K562 (cell line): Measurements from ENCODE around the gene ZCCHC3. TPM values are rescaled to one million over a fixed set of nuclear protein-coding genes. Genes with fewer than 3 reads are reported as not detected.
A peak's percentile ranks its signal among the peaks of the same experiment; 100 is the strongest.

Experiments used
- DIDO1 ChIP-seq: fragments of 450-650 bp; IDR thresholded peaks from 2 replicates; pipeline ENCODE4 v1.6.1; 2016; ENCODE audit warnings: low read depth, missing biosample characterization, missing genetic modification characterization
- E2F3 ChIP-seq: fragments of 250-450 bp; sonication (Bioruptor Pico); IDR thresholded peaks from 2 replicates; pipeline ENCODE4 v1.4.0; 2020; ENCODE audit warnings: mild to moderate bottlenecking
- FIP1L1 ChIP-seq: fragments of 200-400 bp; formaldehyde crosslinking; IDR thresholded peaks from 2 replicates; pipeline ENCODE4 v1.6.1; 2018; ENCODE audit warnings: mild to moderate bottlenecking, low read depth, low read length; ENCODE audit not compliant: poor library complexity, severe bottlenecking
- MAZ ChIP-seq, 2 experiments: fragments of 450-650 bp in 1 of 2; sonication (generic) in 1 of 2; formaldehyde crosslinking; IDR thresholded peaks in 1 of 2; conservative IDR thresholded peaks in 1 of 2; 2 replicates each; pipeline versions ENCODE4 v1.4.0 to v1.5.0; 2020; ENCODE audit warnings: mild to moderate bottlenecking in 1 of 2, missing genetic modification reagents in 1 of 2
- SMARCC2 ChIP-seq: fragments of 450-650 bp; IDR thresholded peaks from 2 replicates; pipeline ENCODE4 v1.6.1; 2017; ENCODE audit warnings: antibody characterized with exemption, moderate library complexity, mild to moderate bottlenecking, low read depth
- ZNF133 ChIP-seq: fragments of 250-450 bp; sonication (Bioruptor Pico); IDR thresholded peaks from 2 replicates; pipeline ENCODE4 v1.4.0; 2020; ENCODE audit warnings: mild to moderate bottlenecking
- ZNF639 ChIP-seq, 2 experiments: fragments of 200-800 bp in 1 of 2; sonication (Bioruptor generic) in 1 of 2; sonication (generic) in 1 of 2; formaldehyde crosslinking in 1 of 2; IDR thresholded peaks in 1 of 2; conservative IDR thresholded peaks in 1 of 2; 2 replicates each; pipeline versions ENCODE4 v1.5.0 to v1.6.1; 2016 to 2020; ENCODE audit warnings: missing compliant biosample characterization in 1 of 2, missing genetic modification characterization in 1 of 2, missing genetic modification reagents in 1 of 2
- polyA plus RNA-seq, 8 experiments: library from polyadenylated mRNA; depleted of rRNA in 4 of 8; stranded (reverse) in 5 of 8; unstranded in 3 of 8; fragments of >200 nt; fragmentation: Nextera tagmentation in 2 of 8; fragmentation: Illumina TruSeq in 1 of 8; extraction: Ambion mirVana in 2 of 8; extraction: Trizol in 1 of 8; gene quantifications; 2 replicates each; pipeline versions ENCODE4 v1.2.1 to v1.2.3, GENCODE V29; 2011 to 2014; ENCODE audit warnings: inconsistent platforms in 1 of 8, missing spikeins in 1 of 8
- total RNA-seq, 7 experiments: library from RNA; depleted of rRNA in 6 of 7; stranded (reverse); fragments of >200 nt in 6 of 7; fragmentation: Illumina TruSeq in 2 of 7; extraction: Trizol in 2 of 7; gene quantifications; 2 replicates each; pipeline versions ENCODE4 v1.2.1 to v1.2.3, GENCODE V29; 2011 to 2021; ENCODE audit warnings: low replicate concordance in 1 of 7
- TF ChIP-seq, protein P1 (sequence below): fragments of 450-650 bp; IDR thresholded peaks from 2 replicates; pipeline ENCODE4 v1.6.1; 2018; ENCODE audit not compliant: partially characterized antibody
- TF ChIP-seq, protein P2 (sequence below), 2 experiments: fragments of 450-650 bp in 1 of 2; sonication (generic) in 1 of 2; formaldehyde crosslinking in 1 of 2; IDR thresholded peaks; 2 replicates each; pipeline versions ENCODE4 v1.7.1 to v1.9.0; 2016 to 2022; ENCODE audit warnings: inconsistent platforms in 1 of 2, mild to moderate bottlenecking in 1 of 2, missing genetic modification reagents in 1 of 2

Gene ZCCHC3
- total and polyA plus RNA-seq, 9 of the 15 experiments (the other 6 are each of a cell fraction or from before 2014, with no cell fraction given): 2.8 to 23.3 (median 16.5) TPM

DNA sequence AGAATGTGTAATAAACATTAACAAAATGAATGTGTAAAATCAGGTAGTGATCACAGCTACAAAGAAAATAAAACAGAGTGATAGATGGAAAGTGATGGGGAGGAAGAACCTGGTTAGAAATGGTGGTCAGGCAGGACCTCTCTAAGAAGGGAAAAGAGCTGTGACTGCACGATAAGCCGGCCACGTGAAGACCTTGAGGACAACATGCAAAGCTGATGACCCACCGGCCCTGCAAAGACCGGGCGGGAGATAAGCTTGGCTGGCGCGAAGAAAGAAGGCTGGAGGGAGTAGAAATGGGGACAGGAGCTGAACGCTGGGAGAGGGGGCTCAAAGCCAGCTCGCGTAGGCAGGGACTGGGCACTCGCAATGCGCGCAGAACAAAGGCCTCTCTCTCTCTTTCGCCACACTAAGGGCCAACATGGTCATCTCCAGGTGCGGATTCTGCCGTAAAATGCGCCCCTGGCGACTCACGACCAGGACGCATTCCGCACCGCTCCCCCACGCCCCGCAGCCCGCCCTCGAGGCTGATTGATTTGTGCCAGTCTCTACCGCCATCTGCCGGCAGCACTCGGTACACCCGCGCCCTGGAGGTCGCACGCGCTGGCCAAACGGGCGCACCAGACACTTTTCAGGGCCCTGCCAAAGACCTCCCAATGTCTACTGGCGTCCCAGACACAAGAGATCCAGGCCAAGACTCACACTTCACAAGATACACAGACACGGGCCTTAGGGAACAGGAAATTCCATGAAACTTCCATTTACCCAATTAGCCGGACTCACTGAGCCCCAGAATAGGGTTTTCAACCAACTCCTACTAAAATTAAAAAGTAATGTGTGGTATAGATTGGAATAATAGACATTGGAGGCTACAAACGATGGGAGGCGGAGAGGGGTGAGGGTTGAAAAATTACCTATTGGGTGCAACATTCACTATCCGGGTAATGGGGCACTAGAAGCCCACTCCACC lies 30.5 kb upstream of the ZCCHC3 start (continued):
- TF ChIP-seq, protein P1, sequence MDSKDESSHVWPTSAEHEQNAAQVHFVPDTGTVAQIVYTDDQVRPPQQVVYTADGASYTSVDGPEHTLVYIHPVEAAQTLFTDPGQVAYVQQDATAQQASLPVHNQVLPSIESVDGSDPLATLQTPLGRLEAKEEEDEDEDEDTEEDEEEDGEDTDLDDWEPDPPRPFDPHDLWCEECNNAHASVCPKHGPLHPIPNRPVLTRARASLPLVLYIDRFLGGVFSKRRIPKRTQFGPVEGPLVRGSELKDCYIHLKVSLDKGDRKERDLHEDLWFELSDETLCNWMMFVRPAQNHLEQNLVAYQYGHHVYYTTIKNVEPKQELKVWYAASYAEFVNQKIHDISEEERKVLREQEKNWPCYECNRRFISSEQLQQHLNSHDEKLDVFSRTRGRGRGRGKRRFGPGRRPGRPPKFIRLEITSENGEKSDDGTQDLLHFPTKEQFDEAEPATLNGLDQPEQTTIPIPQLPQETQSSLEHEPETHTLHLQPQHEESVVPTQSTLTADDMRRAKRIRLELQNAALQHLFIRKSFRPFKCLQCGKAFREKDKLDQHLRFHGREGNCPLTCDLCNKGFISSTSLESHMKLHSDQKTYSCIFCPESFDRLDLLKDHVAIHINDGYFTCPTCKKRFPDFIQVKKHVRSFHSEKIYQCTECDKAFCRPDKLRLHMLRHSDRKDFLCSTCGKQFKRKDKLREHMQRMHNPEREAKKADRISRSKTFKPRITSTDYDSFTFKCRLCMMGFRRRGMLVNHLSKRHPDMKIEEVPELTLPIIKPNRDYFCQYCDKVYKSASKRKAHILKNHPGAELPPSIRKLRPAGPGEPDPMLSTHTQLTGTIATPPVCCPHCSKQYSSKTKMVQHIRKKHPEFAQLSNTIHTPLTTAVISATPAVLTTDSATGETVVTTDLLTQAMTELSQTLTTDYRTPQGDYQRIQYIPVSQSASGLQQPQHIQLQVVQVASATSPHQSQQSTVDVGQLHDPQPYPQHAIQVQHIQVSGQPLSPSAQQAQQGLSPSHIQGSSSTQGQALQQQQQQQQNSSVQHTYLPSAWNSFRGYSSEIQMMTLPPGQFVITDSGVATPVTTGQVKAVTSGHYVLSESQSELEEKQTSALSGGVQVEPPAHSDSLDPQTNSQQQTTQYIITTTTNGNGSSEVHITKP: no peak
- TF ChIP-seq MAZ (CRISPR knock-in tag; conservative IDR thresholded peaks at IDR 0.05 in 1 of 2, IDR thresholded peaks at IDR 0.05 in 1 of 2) (peak; percentile 81 to 91), SMARCC2 (no peak), DIDO1 (tag) (0 out of 2 replicates have a peak, but pooled peaks have one; percentile 42), E2F3 (CRISPR knock-in tag) (peak; percentile 85), ZNF133 (CRISPR knock-in tag) (no peak), FIP1L1 (no peak), ZNF639 (CRISPR knock-in tag; conservative IDR thresholded peaks at IDR 0.05 in 1 of 2, IDR thresholded peaks at IDR 0.05 in 1 of 2) (peak in 1 of 2 experiments; percentile 72; a peak in 1 of 4 replicates)
- TF ChIP-seq, protein P2, sequence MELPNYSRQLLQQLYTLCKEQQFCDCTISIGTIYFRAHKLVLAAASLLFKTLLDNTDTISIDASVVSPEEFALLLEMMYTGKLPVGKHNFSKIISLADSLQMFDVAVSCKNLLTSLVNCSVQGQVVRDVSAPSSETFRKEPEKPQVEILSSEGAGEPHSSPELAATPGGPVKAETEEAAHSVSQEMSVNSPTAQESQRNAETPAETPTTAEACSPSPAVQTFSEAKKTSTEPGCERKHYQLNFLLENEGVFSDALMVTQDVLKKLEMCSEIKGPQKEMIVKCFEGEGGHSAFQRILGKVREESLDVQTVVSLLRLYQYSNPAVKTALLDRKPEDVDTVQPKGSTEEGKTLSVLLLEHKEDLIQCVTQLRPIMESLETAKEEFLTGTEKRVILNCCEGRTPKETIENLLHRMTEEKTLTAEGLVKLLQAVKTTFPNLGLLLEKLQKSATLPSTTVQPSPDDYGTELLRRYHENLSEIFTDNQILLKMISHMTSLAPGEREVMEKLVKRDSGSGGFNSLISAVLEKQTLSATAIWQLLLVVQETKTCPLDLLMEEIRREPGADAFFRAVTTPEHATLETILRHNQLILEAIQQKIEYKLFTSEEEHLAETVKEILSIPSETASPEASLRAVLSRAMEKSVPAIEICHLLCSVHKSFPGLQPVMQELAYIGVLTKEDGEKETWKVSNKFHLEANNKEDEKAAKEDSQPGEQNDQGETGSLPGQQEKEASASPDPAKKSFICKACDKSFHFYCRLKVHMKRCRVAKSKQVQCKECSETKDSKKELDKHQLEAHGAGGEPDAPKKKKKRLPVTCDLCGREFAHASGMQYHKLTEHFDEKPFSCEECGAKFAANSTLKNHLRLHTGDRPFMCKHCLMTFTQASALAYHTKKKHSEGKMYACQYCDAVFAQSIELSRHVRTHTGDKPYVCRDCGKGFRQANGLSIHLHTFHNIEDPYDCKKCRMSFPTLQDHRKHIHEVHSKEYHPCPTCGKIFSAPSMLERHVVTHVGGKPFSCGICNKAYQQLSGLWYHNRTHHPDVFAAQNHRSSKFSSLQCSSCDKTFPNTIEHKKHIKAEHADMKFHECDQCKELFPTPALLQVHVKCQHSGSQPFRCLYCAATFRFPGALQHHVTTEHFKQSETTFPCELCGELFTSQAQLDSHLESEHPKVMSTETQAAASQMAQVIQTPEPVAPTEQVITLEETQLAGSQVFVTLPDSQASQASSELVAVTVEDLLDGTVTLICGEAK (IDR thresholded peaks at IDR 0.05): no peak; the same call in 1 of the 2 replicates
- TF ChIP-seq, protein P2 (CRISPR knock-in tag; IDR thresholded peaks at IDR 0.05): 0 out of 2 replicates have a peak, but pooled peaks have one; percentile 25
